GM21528 (cell line): ENCODE results near the gene ADAMTS7.
"Not testable (repeated sequence)": the region's sequence is repeated elsewhere in the genome, so short reads cannot be mapped to it uniquely, and the experiment has no call there.

Experiments used
- ATAC-seq: cut with Tn5 transposase; IDR thresholded peaks from one replicate; pipeline ENCODE4 v1.9.1; 2021; ENCODE audit warnings: mild to moderate bottlenecking, moderate library complexity; ENCODE audit not compliant: unreplicated experiment, low FRiP score

ADAMTS7 gene

GRCh38 chr15:78727561-78727960 is 83.7 kb downstream of the ADAMTS7 start:
- ATAC-seq, result no peak

- ATAC-seq, result no peak
Measured at GRCh38 chr15:78726870-78727551, 84.3 kb downstream of the ADAMTS7 start.

- ATAC-seq, result not testable (repeated sequence)
Measured at GRCh38 chr15:78719819-78720450, 91.3 kb downstream of the ADAMTS7 start.

DNA sequence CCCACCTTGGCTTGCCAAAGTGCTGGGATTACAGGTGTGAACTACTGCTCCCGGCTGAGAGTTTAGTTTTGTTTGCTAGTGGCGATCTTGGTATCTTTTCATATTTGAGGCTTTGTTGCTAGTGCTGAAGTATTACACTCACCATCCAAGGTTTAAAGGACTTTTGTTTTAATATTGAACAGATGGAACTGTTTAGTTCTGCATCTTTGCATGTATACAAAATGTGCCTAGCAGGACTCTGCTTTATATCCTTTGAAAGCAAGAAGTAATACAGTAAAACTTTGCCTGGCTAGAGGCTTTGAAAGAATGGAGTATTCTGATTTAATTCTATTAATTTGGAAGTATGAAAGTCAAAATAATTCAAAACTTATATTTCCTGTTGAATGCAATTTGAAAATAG is 92.4 kb downstream of the ADAMTS7 start:
- ATAC-seq, result no peak

DNA sequence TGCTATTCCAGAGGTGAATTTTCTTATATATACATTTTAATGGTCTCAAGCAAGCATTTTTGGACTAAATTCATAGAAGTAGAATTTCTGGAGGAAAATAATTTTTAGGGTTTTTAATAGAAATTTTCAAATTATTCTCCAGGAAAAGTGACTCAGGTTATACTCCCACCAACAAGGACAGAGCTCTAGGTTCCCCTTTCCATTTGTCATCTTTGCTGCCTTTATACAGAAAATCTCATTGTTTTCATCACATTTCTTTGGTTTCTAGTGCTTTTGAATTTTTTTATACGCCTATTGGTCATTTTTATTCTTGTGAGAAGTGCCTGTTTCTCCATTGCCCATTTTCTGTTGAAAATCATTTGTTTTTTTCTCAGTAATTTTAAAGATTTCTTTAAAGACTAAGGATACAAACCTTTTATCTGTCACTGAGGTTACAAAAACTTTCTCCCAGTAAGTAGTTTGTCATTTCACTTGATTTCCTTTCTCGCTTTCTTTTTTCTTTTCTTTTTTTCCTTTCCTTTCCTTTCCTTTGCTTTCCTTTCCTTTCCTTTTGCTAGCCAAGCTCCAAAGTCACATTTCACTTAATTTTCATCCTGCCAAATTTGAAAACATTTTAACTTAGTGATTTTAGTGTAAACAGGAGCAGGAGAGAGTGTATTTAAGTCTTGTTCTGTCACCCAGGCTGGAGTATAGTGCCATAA is 93.2 kb downstream of the ADAMTS7 start:
- ATAC-seq, result no peak

DNA sequence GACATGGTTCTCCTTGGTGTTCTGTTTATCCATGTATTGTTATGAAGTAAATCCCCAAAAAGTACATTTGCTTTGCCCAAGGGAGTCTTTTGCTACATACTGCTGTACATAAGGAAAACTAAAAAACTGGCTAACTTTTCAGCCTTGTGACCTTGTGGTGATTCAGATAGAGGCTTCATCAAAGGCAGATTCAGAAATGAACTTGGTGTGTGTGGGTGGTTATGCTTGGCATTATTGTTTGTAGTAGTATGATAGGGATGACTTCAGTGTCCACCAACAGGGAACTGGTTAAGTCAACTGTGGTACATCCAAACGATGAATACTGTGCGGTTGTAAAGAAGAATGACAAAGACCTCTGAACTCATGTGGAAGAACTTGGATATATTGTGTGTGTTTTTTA is 94.6 kb downstream of the ADAMTS7 start:
- ATAC-seq, result no peak

GRCh38 chr15:78715930-78716329 is 95.3 kb downstream of the ADAMTS7 start:
- ATAC-seq, result no peak

- no peak for ATAC-seq
Measured at GRCh38 chr15:78715434-78715833, 95.8 kb downstream of the ADAMTS7 start.

DNA sequence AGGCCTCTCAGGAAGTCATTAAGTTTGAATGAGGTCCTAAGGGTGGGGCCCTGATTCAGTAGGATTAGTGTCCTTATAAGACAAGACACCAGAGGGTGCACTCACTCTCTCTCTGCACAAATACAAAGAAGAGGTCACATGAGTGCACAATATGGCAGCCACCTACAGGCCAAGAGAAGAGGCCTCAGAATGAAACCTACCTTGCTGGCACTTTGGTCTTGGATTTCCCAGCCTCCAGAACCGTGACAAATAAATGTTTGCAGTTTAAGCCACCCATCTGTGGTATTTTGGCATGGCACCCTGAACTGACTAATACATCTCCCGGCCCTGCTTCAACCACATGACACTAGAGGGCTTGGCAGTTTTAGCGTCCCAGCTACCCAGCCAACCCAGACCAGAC is 96.4 kb downstream of the ADAMTS7 start:
- no peak for ATAC-seq

DNA sequence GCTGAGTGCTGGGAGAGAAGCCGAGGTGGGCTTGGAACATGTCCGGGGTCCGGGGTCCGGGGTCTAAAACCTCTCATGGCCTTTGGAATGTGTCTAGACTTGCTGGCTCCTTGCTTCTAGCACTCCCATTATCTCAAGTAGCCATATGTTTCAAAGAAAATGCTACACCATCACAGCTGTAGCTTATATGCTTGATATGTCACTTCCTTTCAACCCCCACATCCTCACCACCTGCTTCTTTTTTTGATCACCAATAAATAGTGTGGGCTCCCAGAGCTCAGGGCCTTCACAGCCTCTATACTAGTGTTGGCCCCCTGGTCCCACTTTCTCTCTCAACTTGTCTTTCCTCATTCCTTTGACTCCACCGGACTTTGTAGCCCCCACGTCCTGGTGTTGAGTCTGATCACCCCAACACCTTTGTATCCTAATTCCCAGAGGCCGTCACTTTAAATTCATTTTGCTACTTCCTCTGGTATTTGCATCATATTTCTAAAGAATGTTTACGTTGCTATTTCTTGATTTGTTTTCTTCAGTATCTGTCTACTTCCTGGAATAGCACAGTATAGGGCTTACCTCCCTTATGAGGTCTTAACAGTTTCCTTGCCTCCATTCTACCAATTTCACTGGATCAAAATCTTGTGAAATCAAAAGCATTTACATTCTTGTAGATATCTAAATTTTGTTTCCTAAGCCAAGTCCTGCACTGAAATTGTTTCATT is 98.3 kb downstream of the ADAMTS7 start:
- ATAC-seq, result no peak

DNA sequence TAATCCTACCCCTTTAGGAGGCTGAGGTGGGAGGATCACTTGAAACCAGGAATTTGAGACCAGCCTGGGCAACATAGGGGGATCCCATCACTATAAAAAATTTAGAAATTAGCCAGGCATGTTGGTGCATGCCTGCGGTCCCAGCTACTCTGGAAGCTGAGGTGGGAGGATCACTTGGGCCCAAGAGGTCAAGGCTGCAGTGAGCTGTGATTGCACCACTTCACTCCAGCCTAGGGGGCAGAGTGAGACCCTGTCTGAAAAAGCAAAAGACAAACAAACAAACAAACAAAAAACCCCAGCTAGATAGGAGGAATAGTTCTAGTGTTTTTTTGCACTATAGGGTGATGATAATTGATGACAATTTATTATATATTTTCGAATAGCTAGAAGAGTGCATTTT is 99.6 kb downstream of the ADAMTS7 start:
- no peak for ATAC-seq

DNA sequence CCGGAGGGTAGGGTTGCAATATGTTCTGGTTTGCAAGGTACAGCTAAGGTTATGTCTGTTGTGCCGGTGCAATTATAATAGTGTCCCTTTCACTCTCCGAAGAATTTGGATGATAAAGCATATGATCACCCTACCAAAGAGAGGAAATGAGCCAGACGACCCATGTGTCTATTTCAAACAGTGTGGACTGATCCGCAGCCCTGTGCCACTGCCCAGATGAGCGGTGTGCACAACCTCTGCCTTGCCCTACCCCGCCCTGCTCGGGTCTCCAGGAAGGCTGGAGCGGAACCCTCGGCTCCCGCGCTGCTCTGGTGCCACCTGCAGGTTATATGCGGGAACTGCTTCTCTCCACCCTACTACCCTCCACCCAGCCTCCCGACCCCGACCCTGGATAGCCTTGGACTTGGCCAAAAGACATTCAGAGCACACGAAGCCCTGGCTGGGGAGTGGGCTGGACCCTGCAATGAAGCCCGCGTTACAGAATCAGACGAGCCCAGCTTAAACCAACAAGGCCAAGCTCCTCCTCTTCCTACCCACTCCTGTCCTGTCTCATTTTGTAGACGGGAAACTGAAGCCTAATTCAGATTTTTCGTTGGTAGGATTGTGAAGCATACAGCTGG is 101.9 kb downstream of the ADAMTS7 start:
- ATAC-seq, result no peak
